H1 (cell line): ENCODE results near the gene SLC1A2. TPM values are rescaled to one million over a fixed set of nuclear protein-coding genes. Genes with fewer than 3 reads are reported as not detected.

Experiments used
- CTCF ChIA-PET: fragments of 300-600 bp; sonication (Branson Sonifier 250); formaldehyde crosslinking; loops from one replicate; lab custom pipeline; 2021; ENCODE audit not compliant: partially characterized antibody; lab: Charles Lee
- POLR2A ChIA-PET: fragments of 300-600 bp; sonication (Branson Sonifier 250); formaldehyde crosslinking; loops from one replicate; lab custom pipeline; 2021; ENCODE audit warnings: inconsistent platforms; ENCODE audit not compliant: partially characterized antibody; lab: Charles Lee
- DNase-seq, 2 experiments: peaks; one replicate each; pipeline versions ENCODE4 v3.0.0 to v3.0.0-alpha.2; 2010 to 2022; ENCODE audit warnings: low spot score in 2 of 2, low read depth in 1 of 2, mixed read lengths in 1 of 2
- FAIRE-seq: peaks from 2 replicates; lab custom pipeline; 2011; peaks lifted over from hg19 to GRCh38; lab: Jason Lieb, UNC
- H2AFZ ChIP-seq: 2 replicates; pipeline ENCODE4 v1.8.1; 2012; ENCODE audit warnings: low read length, inconsistent platforms
- H2AK5ac ChIP-seq: 2 replicates; pipeline ENCODE4 v1.6.1; 2013; ENCODE audit warnings: low read depth, low read length
- H2BK120ac ChIP-seq: replicated peaks from 2 replicates; pipeline ENCODE3; 2013; ENCODE audit warnings: low read depth, low read length, inconsistent platforms
- H2BK12ac ChIP-seq: 2 replicates; pipeline ENCODE4 v1.6.1; 2013; ENCODE audit warnings: low read depth, low read length
- H2BK15ac ChIP-seq: 2 replicates; pipeline ENCODE4 v1.6.1; 2013; ENCODE audit warnings: low read length
- H2BK20ac ChIP-seq: 2 replicates; pipeline ENCODE4 v1.6.1; 2013; ENCODE audit warnings: low read length
- H2BK5ac ChIP-seq: 2 replicates; pipeline ENCODE4 v1.6.1; 2013; ENCODE audit warnings: low read depth, low read length
- H3K14ac ChIP-seq: 2 replicates; pipeline ENCODE4 v1.6.1; 2013; ENCODE audit warnings: inconsistent platforms; ENCODE audit not compliant: insufficient read length
- H3K18ac ChIP-seq: 2 replicates; pipeline ENCODE4 v1.6.1; 2013; ENCODE audit warnings: low read length; ENCODE audit errors: extremely low read depth
- H3K23ac ChIP-seq: 2 replicates; pipeline ENCODE4 v1.6.1; 2013; ENCODE audit warnings: inconsistent platforms; ENCODE audit not compliant: insufficient read length
- H3K23me2 ChIP-seq: 2 replicates; pipeline ENCODE4 v1.6.1; 2013; ENCODE audit warnings: low read depth, low read length
- H3K27ac ChIP-seq: 2 replicates; pipeline ENCODE4 v1.6.1; 2011; ENCODE audit warnings: low read depth, low read length, inconsistent platforms
- H3K27me3 ChIP-seq, 4 experiments: replicated peaks in 1 of 4; 1 replicate in 1 of 4; 2 replicates in 3 of 4; pipeline versions ENCODE4 v1.6.1 to v1.8.1; 2011 to 2013; ENCODE audit warnings: low read length in 3 of 4, mild to moderate bottlenecking in 3 of 4, inconsistent platforms in 2 of 4, mixed read lengths in 2 of 4, moderate library complexity in 1 of 4; ENCODE audit not compliant: control insufficient read depth in 3 of 4, insufficient read depth in 3 of 4; ENCODE audit errors: extremely low read depth in 1 of 4
- H3K36me3 ChIP-seq, 4 experiments: 2 replicates each; pipeline versions ENCODE4 v1.6.1 to v1.8.1; 2011 to 2013; ENCODE audit warnings: mild to moderate bottlenecking in 4 of 4, low read length in 3 of 4, moderate library complexity in 2 of 4, control low read depth in 1 of 4, inconsistent platforms in 1 of 4; ENCODE audit not compliant: insufficient read depth in 4 of 4, control insufficient read depth in 2 of 4
- H3K4ac ChIP-seq: replicated peaks from 2 replicates; pipeline ENCODE3; 2013; ENCODE audit warnings: low read length, low read depth, mixed read lengths, inconsistent platforms; ENCODE audit not compliant: insufficient read length
- H3K4me1 ChIP-seq, 4 experiments: replicated peaks in 1 of 4; 1 replicate in 1 of 4; 2 replicates in 3 of 4; pipeline versions ENCODE4 v1.6.1 to v1.8.1; 2011 to 2013; ENCODE audit warnings: low read length in 3 of 4, inconsistent platforms in 2 of 4, mixed read lengths in 1 of 4; ENCODE audit not compliant: insufficient read depth in 4 of 4, control insufficient read depth in 3 of 4
- H3K4me2 ChIP-seq, 2 experiments: 2 replicates each; pipeline versions ENCODE4 v1.6.1 to v1.8.1; 2011 to 2013; ENCODE audit warnings: low read depth in 2 of 2, low read length in 2 of 2, control low read depth in 1 of 2, inconsistent platforms in 1 of 2, mild to moderate bottlenecking in 1 of 2; ENCODE audit not compliant: insufficient read depth in 1 of 2
- H3K4me3 ChIP-seq, 4 experiments: fragments of 200-600, 300-600 bp in 1 of 4; sonication (generic), shearing (Covaris generic), sonication (Bioruptor Twin) in 1 of 4; 2 replicates each; pipeline versions ENCODE4 v1.5.1 to v1.8.1; 2011 to 2016; ENCODE audit warnings: low read length in 4 of 4, low read depth in 3 of 4, control low read depth in 2 of 4, inconsistent platforms in 2 of 4, mild to moderate bottlenecking in 2 of 4, mixed read lengths in 1 of 4, moderate library complexity in 1 of 4; ENCODE audit not compliant: insufficient read depth in 2 of 4; ENCODE audit errors: extremely low read depth in 1 of 4
- H3K56ac ChIP-seq: replicated peaks from 2 replicates; pipeline ENCODE3; 2013; ENCODE audit warnings: low read depth, mild to moderate bottlenecking, mixed read lengths, low read length, inconsistent platforms; ENCODE audit not compliant: insufficient read length
- H3K79me1 ChIP-seq: 2 replicates; pipeline ENCODE4 v1.6.1; 2013; ENCODE audit warnings: low read depth, low read length, control low read depth
- H3K79me2 ChIP-seq, 2 experiments: 2 replicates each; pipeline versions ENCODE4 v1.6.1 to v1.8.1; 2012 to 2013; ENCODE audit warnings: low read length in 2 of 2, mild to moderate bottlenecking in 2 of 2, inconsistent platforms in 1 of 2; ENCODE audit not compliant: insufficient read depth in 2 of 2, control insufficient read depth in 1 of 2
- H3K9ac ChIP-seq, 4 experiments: replicated peaks in 1 of 4; 1 replicate in 1 of 4; 2 replicates in 3 of 4; pipeline versions ENCODE4 v1.6.1 to v1.8.1; 2011 to 2013; ENCODE audit warnings: low read depth in 3 of 4, low read length in 3 of 4, control low read depth in 2 of 4, mild to moderate bottlenecking in 2 of 4, moderate library complexity in 2 of 4, inconsistent platforms in 1 of 4; ENCODE audit errors: extremely low read depth in 1 of 4
- H3K9me3 ChIP-seq, 2 experiments: 2 replicates each; pipeline versions ENCODE4 v1.6.1 to v1.8.1; 2012 to 2013; ENCODE audit warnings: mild to moderate bottlenecking in 2 of 2, moderate library complexity in 2 of 2, control low read depth in 1 of 2, inconsistent platforms in 1 of 2, low read depth in 1 of 2, low read length in 1 of 2, mixed read lengths in 1 of 2; ENCODE audit not compliant: insufficient read depth in 2 of 2
- H4K20me1 ChIP-seq, 2 experiments: replicated peaks in 1 of 2; 2 replicates each; pipeline versions ENCODE3 to v1.8.1; 2011 to 2013; ENCODE audit warnings: inconsistent platforms in 2 of 2, low read length in 2 of 2, mild to moderate bottlenecking in 1 of 2; ENCODE audit not compliant: insufficient read depth in 2 of 2, control insufficient read depth in 1 of 2
- H4K5ac ChIP-seq: 2 replicates; pipeline ENCODE4 v1.6.1; 2013; ENCODE audit warnings: low read length, low read depth, mixed read lengths, inconsistent platforms; ENCODE audit not compliant: insufficient read length
- H4K8ac ChIP-seq: 2 replicates; pipeline ENCODE4 v1.8.0; 2013; ENCODE audit warnings: mild to moderate bottlenecking, moderate library complexity, low read length, inconsistent platforms; ENCODE audit not compliant: insufficient read depth; ENCODE audit errors: extremely low read depth
- H4K91ac ChIP-seq: replicated peaks from 2 replicates; pipeline ENCODE3; 2013; ENCODE audit warnings: low read length, mixed read lengths, inconsistent platforms; ENCODE audit not compliant: insufficient read length
- CEBPB ChIP-seq: IDR thresholded peaks from 2 replicates; pipeline ENCODE4 v1.6.1; 2012; ENCODE audit warnings: low read depth, low read length
- CHD2 ChIP-seq: IDR thresholded peaks from 2 replicates; pipeline ENCODE4 v1.6.1; 2012; ENCODE audit warnings: low read length, improper control_type of control experiment
- RFX5 ChIP-seq: IDR thresholded peaks from 2 replicates; pipeline ENCODE4 v1.6.1; 2011; ENCODE audit warnings: low read depth, low read length, improper control_type of control experiment, borderline replicate concordance
- TAF7 ChIP-seq: optimal IDR thresholded peaks from 2 replicates; pipeline ENCODE3; 2011; ENCODE audit warnings: low read depth, mild to moderate bottlenecking, inconsistent platforms, low read length, moderate library complexity, borderline replicate concordance
- TBP ChIP-seq: IDR thresholded peaks from 2 replicates; pipeline ENCODE4 v1.6.1; 2011; ENCODE audit warnings: low read depth, low read length, improper control_type of control experiment
- WGBS, 2 experiments: shearing (Covaris generic) in 1 of 2; methylation state at CpG; one replicate each; pipeline versions ENCODE4 v1.1.6 to v1.1.7; 2013 to 2015; ENCODE audit warnings: low lambda C conversion rate in 2 of 2, mixed read lengths in 2 of 2, inconsistent platforms in 1 of 2, low coverage in 1 of 2, missing lambda C conversion rate in 1 of 2; ENCODE audit not compliant: insufficient replicate concordance in 2 of 2, insufficient coverage in 1 of 2, insufficient read length in 1 of 2; ENCODE audit errors: extremely low coverage in 1 of 2, missing lambda C conversion rate in 1 of 2; 5-methylcytosine and 5-hydroxymethylcytosine counted together
- polyA plus RNA-seq, 7 experiments: library from polyadenylated mRNA; depleted of rRNA in 3 of 7; stranded (reverse) in 5 of 7; unstranded in 2 of 7; fragments of >200 nt in 5 of 7; fragments of 200-250 nt in 2 of 7; gene quantifications; 1 replicate in 5 of 7; 2 replicates in 1 of 7; 4 replicates in 1 of 7; pipeline versions ENCODE4 v1.2.1 to v1.2.3, GENCODE V29; 2011 to 2013; ENCODE audit warnings: missing spikeins in 2 of 7, mixed read lengths in 2 of 7
- total RNA-seq: library from RNA; stranded (reverse); fragmentation: NEBNext Ultra II Directional; extraction: Animal tissue kit (Norgen Biotek cat#: 25700); gene quantifications from 2 replicates; pipeline ENCODE4 v1.2.1, GENCODE V29; 2021

Gene SLC1A2
- total and polyA plus RNA-seq, 2 of the 8 experiments (the other 6 are each of a cell fraction or from before 2014, with no cell fraction given), result 0.57 to 1.2 TPM

DNA sequence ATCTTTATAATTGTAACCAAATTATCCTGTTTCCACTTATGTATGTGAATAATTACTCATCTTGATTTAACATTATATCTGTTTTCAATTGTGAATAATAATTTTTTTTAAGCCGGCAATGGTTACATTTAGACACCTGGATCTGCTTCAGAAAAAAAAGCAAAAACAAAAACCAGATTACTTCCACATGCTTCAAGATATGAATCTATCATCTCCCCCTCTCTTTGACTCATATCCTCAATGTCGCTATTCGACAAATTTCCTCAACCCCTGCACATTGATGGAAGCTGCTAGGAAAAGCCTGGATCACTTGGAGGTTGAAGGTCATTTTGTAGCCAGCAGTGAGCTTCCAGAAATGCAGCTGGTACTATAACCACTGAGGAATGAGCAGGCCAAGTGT is 42.7 kb downstream of the SLC1A2 start:
- ChIA-PET CTCF (interaction anchor here (0.7 to 1.7 kb wide), 2 partner anchors 16 to 27 kb away, joined by 3 to 6 read pairs; no protein-coding TSS in a partner anchor), POLR2A (interaction anchor here (0.7 kb wide), 1 partner anchor 14 kb away, joined by 3 read pairs; no protein-coding TSS in a partner anchor)
- Histone ChIP-seq H3K9ac (no peak overlapping the region), H4K8ac (no peak overlapping the region), H3K4me2 (no peak overlapping the region), H3K56ac (no peak overlapping the region), H3K79me1 (no peaks in the 10 kb centered on the region), H3K4me3 (no peak overlapping the region), H2BK5ac (no peak overlapping the region), H3K14ac (no peak overlapping the region), H4K91ac (no peak overlapping the region), H3K4ac (no peak overlapping the region), H4K20me1 (no peaks in the 10 kb centered on the region), H3K36me3 (no peaks in the 10 kb centered on the region), H2BK120ac (no peak overlapping the region), H2AFZ (no peak overlapping the region), H3K27ac (no peak overlapping the region), H3K27me3 (no peaks in the 10 kb centered on the region), H3K18ac (no peak overlapping the region), H3K4me1 (no peaks in the 10 kb centered on the region; a peak in 2 of 7 replicates), H2BK20ac (no peak overlapping the region), H3K23me2 (no peaks in the 10 kb centered on the region), H4K5ac (no peak overlapping the region), H2BK12ac (no peak overlapping the region), H2AK5ac (no peak overlapping the region), H2BK15ac (no peak overlapping the region), H3K9me3 (no peaks in the 10 kb centered on the region), H3K23ac (no peak overlapping the region), H3K79me2 (no peaks in the 10 kb centered on the region)
- DNase-seq, result no peak
- no peak for FAIRE-seq
- TF ChIP-seq TBP, result no peak
- TF ChIP-seq CEBPB, result no peak
- no peak for TF ChIP-seq RFX5
- no peak for TF ChIP-seq CHD2
- TF ChIP-seq TAF7, result no peak
- WGBS, 2 experiments, result 90% methylated on average over 3 of the region's 3 CpGs; no CpG with 5 or more reads in 1 of the 2 experiments
